ENCODE results near the gene KCNJ16.

KCNJ16 gene

GRCh38 chr17:70127221-70127873, 52.3 kb downstream of the KCNJ16 start:
- DNase-seq = no peak

GRCh38 chr17:70128727-70129238, 53.8 kb downstream of the KCNJ16 start:
- no peak for DNase-seq

- no peak for DNase-seq
Measured at GRCh38 chr17:70130289-70130688, 55.3 kb downstream of the KCNJ16 start.

- DNase-seq = no peak
Measured at GRCh38 chr17:70132505-70132904, 57.5 kb downstream of the KCNJ16 start.

GRCh38 chr17:70134042-70134441, 59.0 kb downstream of the KCNJ16 start:
- DNase-seq = no peak

- no peak for DNase-seq
Measured at GRCh38 chr17:70134777-70135176, 59.8 kb downstream of the KCNJ16 start.

- no peak for DNase-seq
Measured at GRCh38 chr17:70136131-70136530, 61.1 kb downstream of the KCNJ16 start.

GRCh38 chr17:70137451-70138230, 62.6 kb downstream of the KCNJ16 start:
- DNase-seq = peak in 15 of 56 donors; percentile 1 to 41 (median 9)

- DNase-seq = no peak
Measured at GRCh38 chr17:70138291-70138865, 63.4 kb downstream of the KCNJ16 start.

GRCh38 chr17:70139449-70139993, 64.5 kb downstream of the KCNJ16 start:
- DNase-seq = no peak

- peak in 1 of 56 donors; percentile 9 for DNase-seq
Measured at GRCh38 chr17:70144260-70144846, 69.3 kb downstream of the KCNJ16 start.

GRCh38 chr17:70153210-70153609, 78.2 kb downstream of the KCNJ16 start:
- no peak for DNase-seq

GRCh38 chr17:70157151-70157550, 82.1 kb downstream of the KCNJ16 start:
- DNase-seq = peak in 22 of 56 donors; percentile 1 to 64 (median 26)

- DNase-seq = no peak
Measured at GRCh38 chr17:70158180-70158579, 83.2 kb downstream of the KCNJ16 start.

GRCh38 chr17:70158591-70158990, 83.6 kb downstream of the KCNJ16 start:
- no peak for DNase-seq

- no peak for DNase-seq
Measured at GRCh38 chr17:70159980-70160379, 85.0 kb downstream of the KCNJ16 start.

GRCh38 chr17:70161519-70161918, 86.5 kb downstream of the KCNJ16 start:
- DNase-seq = no peak

- no peak for DNase-seq
Measured at GRCh38 chr17:70165383-70165782, 90.4 kb downstream of the KCNJ16 start.

GRCh38 chr17:70166615-70167014, 91.6 kb downstream of the KCNJ16 start:
- DNase-seq = no peak

- peak in 48 of 56 donors; percentile 12 to 80 (median 56) for DNase-seq
Measured at GRCh38 chr17:70168044-70168976, 93.3 kb downstream of the KCNJ16 start.

Data from amygdala (tissue), 56 donors.